Suprapubic skin (tissue), 4 donors: ENCODE measurements around the gene ULK4.

Source experiments
- EP300 ChIP-seq: sonication (generic); formaldehyde crosslinking; IDR thresholded peaks from one replicate; pipeline ENCODE4 v1.6.1; 2017; ENCODE audit warnings: antibody characterized with exemption
- POLR2A ChIP-seq, 2 donors: fragments of 450-650 bp; IDR thresholded peaks; one replicate each; pipeline ENCODE4 v1.6.1; 2017; ENCODE audit warnings: antibody characterized with exemption in 2 of 2, mild to moderate bottlenecking in 2 of 2, moderate library complexity in 2 of 2
- POLR2AphosphoS5 ChIP-seq, 3 donors: sonication (generic); formaldehyde crosslinking; IDR thresholded peaks; one replicate each; pipeline ENCODE4 v1.6.1; 2017; ENCODE audit warnings: antibody characterized with exemption in 3 of 3
- TF ChIP-seq, protein P1 (sequence below), 2 donors: fragments of 200-600 bp in 1 of 2; fragments of 450-650 bp in 1 of 2; sonication (generic) in 1 of 2; IDR thresholded peaks; one replicate each; pipeline ENCODE4 v1.5.1; 2016 to 2019; ENCODE audit warnings: antibody characterized with exemption in 2 of 2, mild to moderate bottlenecking in 1 of 2, moderate library complexity in 1 of 2

DNA sequence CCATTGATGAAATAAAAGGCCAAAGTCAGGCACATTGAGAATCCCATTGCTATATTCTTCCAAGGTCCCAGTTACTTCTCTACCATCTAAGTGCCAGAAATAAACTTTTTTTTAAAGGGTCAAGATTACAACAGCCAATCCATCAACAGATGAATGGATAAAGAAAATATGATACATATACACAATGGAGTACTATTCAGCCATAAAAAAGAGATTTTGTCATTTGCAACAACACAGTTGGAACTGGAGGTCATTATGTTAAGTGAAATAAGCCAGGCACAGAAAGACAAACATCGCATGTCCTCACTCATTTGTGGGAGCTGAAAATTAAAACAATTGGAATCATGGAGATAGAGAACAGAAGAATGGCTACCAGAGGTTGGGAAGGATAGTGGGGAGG, 25.5 kb downstream of the ULK4 start:
- no peak for TF ChIP-seq POLR2A (IDR thresholded peaks at IDR 0.05)
- TF ChIP-seq, protein P1, sequence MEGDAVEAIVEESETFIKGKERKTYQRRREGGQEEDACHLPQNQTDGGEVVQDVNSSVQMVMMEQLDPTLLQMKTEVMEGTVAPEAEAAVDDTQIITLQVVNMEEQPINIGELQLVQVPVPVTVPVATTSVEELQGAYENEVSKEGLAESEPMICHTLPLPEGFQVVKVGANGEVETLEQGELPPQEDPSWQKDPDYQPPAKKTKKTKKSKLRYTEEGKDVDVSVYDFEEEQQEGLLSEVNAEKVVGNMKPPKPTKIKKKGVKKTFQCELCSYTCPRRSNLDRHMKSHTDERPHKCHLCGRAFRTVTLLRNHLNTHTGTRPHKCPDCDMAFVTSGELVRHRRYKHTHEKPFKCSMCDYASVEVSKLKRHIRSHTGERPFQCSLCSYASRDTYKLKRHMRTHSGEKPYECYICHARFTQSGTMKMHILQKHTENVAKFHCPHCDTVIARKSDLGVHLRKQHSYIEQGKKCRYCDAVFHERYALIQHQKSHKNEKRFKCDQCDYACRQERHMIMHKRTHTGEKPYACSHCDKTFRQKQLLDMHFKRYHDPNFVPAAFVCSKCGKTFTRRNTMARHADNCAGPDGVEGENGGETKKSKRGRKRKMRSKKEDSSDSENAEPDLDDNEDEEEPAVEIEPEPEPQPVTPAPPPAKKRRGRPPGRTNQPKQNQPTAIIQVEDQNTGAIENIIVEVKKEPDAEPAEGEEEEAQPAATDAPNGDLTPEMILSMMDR (IDR thresholded peaks at IDR 0.05) = no peak
- TF ChIP-seq EP300 = no peak
- TF ChIP-seq POLR2AphosphoS5 (IDR thresholded peaks at IDR 0.05) = no peak
